C4-2B (cell line): Measurements from ENCODE around the gene COBL.

Experiments
- CTCF ChIP-seq: fragments of 450-650 bp; conservative IDR thresholded peaks from 2 replicates; pipeline ENCODE4 v1.5.1; 2017; ENCODE audit warnings: mild to moderate bottlenecking
- ZFX ChIP-seq: fragments of 450-650 bp; IDR thresholded peaks from 2 replicates; pipeline ENCODE4 v1.6.1; 2017

- no peak for TF ChIP-seq CTCF
- no peak for TF ChIP-seq ZFX
Observed at GRCh38 chr7:51317582-51317910, 937 bp upstream of the COBL start.
